GM21367 (cell line): ENCODE data around the gene FNDC5.
A peak's percentile ranks its signal among the peaks of the same experiment; 100 is the strongest.

Source experiments
- ATAC-seq: cut with Tn5 transposase; IDR thresholded peaks from one replicate; pipeline ENCODE4 v1.9.1; 2021; ENCODE audit not compliant: unreplicated experiment

The FNDC5 gene

DNA sequence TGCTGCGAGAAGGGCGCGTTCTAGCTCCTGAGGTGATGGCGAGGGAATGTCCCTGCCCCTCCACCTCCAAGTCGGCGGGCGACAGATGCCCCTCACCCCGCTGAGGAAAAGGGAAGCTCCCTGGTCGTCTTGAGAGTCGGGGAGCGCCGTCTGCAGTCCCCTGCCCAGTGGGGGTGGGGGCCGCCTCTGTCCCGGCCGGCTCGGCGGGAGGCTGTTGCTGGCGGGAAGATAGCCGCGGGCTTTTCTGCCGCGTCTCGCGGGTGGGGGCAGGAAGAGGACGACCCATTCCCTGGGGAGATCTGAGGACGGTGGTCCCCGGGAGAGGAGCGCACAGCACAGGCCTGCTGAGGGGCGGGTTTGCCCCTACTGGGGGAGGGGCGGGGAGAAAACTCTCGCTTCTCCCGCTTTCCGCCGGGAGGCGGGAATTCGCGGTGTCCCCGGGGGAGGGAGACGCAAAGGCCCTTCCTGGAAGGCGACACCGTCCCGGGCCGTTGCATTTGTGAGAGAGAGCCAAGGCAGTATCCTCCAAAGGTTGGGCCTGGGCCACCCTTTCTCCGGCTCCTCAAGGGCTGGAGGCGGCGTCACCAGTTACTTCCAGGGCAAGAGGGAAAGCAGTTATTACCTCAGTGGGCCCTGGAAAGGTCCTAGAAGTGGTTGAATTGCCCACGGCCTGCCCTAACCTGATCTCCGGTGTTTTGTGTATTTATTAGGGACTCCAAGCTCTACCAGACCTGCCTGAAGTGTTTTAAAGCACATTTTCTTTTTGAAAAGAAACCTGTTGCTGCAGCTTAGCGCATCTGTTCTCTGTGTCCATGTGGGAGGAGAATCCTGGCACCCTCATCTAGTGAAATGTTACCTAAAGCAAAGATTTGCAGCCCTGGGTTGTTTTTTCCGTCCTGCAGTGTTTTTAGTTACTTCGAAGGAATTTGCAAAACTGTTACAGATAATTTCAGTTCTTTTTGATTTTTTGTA lies 52.6 kb downstream of the FNDC5 start:
- ATAC-seq = peak; percentile 5

DNA sequence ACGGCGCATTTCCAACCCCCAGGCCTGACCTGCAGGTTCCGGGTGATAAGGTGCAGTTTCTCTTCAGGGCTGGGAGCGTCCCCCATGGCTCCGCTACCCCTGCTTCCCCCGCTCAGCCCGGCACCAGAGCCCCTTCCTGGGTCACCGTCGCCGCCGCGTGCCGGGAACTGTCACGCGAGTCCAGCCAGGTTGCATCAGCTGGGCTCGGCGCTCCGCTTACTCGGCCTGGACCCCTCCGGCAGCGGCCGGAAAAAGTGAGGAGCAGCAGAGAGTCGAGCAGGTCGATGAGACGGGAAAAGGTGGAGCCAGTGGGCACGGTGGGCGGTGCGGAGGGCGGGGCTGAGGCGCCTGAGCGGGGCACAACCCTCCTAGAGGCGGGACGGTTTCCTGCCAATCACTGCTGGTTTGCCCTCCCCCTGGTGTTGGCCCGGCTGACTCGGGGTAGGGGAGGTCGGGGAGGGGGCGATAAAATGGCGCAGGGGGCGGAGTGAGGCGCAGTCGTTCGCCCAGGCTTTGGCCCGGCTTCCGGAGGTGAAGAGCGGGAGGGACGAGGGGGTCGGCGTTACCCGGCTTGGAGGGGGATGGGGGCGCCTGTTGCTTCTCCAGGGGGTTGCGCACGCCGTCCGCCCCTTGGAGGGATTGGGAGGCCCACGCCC lies 53.4 kb downstream of the FNDC5 start, which contains the start of the genes S100PBP and YARS1:
Gene S100PBP (plus strand): TSS at position 495 of the 656 bp plus-strand sequence. CDS start 8,447 bp downstream, outside the sequence.
Gene YARS1 (minus strand): TSS at position 200 of the 656 bp plus-strand sequence. CDS start 114 bp downstream, at position 86.
- peak; percentile 67 for ATAC-seq

DNA sequence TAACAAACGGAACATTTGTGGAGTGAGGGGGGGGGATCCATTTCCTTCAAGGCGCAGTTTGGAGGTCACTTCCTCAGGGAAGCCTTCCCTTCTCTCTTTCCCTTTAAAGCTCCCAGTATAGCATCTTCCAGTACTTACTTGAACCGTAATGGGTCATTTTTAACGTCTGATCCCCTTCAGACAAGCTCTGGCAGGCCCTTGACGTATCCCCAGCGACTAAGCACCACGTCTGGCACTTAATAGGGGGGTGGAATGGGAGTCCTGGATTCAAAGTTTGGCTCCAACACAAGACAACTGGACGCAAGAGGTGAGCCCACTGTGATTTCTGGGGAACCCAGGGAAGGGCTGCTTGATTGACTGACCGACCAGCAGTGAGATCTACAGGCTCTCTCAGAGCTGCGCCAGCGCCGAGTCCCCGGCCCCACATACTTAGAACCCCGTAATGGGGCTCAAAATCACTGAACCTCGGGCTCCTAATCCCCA lies 54.0 kb downstream of the FNDC5 start:
- peak; percentile 2 for ATAC-seq

DNA sequence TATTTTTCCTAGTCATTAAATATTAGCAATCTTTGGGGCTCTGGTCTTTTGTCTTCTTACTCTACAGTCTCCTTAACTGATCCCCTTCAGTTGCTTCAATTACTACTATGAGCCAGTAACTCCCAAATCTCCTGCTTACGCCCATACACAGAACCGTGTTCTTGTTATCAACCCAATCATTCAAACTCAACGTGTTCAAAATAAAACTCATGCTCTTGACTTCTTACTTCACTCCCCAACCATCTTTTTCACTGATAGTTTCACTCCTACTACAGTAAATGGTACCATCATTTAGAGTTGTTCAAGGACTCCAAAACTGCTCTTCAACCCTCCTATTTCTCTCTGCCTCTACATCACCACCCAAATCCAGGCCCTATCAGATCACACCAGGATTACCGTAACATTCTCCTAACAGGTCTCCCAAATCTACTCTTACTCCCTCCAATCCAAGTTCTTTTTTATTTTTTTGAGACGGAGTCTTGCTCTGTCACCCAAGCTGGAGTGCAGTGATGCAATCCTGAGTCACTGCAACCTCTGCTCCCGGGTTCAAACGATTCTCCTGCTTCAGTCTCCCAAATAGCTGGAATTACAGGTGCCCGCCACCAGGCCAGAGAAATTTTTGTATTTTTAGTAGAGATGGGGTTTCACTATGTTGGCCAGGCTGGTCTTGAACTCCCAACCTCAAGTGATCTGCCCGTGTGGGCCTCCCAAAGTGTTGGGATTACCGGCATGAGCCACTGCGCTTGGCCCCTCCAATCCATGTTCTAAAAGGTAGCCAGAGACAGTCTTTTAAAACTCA lies 56.6 kb downstream of the FNDC5 start:
- no peak for ATAC-seq
